NCI-H1436 treated with DMSO at 0.1 percent for 48 hours (cell line): ENCODE results near the gene ATXN7L1.
"Not testable (repeated sequence)": the region's sequence is repeated elsewhere in the genome, so short reads cannot be mapped to it uniquely, and the experiment has no call there.

Experiments used
- DNase-seq: peaks from one replicate; lab custom pipeline; 2025; lab: John Stamatoyannopoulos, UW

ATXN7L1 gene

DNA sequence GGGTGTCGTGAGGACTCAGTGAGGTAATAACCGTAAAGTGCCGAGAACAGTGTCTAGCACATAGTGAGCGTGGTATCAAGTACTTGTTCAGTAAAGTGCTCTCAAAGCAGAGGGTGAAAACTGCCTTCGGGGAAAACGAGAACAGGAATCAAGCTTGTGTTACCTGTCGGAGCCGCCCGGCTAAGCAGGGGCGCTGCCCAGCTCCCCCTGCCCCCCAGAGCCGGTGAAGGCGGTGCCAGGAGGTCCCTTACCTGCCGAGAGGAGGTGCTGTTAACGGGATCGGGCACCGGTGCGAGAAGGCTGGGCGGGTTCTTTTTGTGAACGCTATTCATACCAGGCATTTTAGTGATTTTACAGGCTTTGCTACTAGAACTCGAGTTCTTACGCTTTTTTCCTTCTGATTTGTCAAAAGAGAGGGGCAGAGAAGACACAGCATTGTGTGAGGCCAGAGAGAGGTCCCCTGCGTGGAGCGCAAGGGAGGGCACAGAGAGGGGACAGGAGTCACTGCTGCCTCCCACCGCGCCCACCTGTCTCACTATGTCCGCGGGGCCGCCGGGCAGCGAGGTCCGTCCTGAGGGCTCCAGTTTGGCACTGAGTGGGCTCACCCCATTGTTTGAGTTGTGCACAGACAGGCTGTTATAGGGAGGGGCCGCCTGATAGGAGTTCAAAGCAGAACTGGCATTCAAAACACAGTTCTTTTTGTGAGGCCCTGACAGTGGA lies 262.6 kb downstream of the ATXN7L1 start:
- no peak for DNase-seq

DNA sequence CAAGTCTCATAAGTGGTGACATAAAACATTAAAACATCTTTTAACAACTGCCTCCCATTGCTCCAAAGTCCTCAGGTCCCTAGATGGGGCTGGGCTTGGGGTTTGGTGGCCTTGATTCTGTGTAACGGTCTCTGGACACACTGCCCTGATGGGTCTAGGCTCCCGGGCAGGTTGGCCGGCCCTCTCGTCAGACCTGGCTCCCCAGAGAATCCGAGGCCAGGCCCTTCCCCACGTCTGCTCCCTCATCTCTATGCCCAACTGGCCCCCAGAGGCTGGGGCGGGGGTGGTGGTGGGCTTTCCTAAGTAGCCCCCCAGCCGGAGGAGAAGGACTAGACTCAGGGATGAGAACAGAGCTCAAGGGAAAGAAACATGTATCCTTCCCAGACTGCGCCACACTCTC lies 263.6 kb downstream of the ATXN7L1 start:
- DNase-seq, result no peak

DNA sequence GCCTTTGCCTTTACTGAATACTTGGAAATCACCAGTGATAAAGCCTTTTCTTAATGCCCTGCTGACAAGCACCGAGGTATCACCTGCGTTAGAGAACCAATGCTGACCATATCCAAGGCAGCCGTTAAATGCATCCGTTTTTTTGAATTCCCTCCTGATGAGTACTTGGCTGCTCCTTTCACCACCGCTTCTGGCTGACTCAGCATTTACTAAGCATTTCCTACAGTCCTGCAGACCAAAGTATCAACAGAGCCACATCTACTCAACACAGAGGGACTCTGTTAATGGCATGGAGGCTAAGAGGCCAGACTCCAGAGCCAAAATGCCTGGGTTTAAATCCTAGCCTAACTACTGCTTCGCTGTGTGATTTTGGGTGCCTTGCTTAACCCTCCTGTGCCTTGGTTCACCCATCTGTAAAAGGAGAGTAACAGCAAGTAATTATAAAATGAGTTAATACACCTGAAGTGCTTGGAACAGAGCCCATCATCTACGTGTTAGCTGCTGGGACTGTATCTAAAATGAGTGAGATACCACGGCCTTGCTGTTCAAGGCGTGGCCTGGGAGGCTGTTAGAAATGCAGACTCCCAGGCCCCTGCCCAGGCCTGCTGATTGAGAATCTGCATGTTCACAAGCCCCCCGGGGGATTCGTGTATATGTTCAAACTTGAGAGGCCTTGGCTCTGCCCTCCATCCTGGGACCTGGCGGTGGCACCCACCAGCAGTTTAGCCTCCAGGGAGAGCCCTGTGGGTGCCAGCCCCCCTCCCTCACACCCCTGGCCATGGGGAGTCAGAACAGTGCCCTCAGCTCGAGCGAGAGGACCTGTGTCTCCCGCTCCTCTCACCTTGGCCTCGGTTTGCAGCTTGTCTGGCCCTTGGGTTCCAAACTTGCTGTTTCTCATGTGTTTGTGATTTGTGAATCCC lies 264.3 kb downstream of the ATXN7L1 start:
- DNase-seq, result no peak

DNA sequence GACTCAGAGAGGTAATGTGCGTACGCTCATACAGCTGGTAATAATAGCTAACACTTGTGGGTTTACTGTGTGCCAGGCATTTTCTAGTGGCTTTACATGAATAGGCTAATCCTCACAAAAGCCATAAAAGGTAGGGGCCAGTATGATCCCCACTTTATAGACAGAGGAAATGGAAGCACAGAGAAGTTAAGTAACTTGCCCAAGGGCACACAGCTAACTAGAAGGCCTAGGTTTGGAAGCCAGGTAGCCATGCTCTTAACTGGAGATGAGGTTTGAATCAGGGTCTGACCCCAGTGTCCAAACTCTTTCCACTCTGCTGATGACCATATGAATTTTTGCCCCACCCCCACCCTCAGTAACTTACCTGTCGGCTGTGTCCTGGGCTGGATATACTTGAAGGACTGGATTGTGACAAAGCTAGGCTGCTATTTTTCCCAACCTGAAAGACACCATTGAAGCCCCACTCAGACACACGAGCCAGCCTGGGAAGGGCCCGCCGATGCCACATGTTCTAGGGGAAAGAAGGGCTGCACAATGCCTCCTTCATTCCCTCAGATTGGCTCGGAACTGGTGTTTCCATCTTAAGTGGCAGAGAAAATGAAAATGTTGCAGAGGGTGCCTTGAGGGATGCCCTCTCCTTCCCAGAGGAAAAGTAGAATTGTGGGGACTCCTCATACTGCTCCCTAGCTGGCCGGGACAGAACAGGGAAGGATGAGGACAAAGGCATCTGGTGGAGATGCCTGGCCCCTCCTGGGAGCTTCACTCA lies 266.1 kb downstream of the ATXN7L1 start:
- no peak for DNase-seq

DNA sequence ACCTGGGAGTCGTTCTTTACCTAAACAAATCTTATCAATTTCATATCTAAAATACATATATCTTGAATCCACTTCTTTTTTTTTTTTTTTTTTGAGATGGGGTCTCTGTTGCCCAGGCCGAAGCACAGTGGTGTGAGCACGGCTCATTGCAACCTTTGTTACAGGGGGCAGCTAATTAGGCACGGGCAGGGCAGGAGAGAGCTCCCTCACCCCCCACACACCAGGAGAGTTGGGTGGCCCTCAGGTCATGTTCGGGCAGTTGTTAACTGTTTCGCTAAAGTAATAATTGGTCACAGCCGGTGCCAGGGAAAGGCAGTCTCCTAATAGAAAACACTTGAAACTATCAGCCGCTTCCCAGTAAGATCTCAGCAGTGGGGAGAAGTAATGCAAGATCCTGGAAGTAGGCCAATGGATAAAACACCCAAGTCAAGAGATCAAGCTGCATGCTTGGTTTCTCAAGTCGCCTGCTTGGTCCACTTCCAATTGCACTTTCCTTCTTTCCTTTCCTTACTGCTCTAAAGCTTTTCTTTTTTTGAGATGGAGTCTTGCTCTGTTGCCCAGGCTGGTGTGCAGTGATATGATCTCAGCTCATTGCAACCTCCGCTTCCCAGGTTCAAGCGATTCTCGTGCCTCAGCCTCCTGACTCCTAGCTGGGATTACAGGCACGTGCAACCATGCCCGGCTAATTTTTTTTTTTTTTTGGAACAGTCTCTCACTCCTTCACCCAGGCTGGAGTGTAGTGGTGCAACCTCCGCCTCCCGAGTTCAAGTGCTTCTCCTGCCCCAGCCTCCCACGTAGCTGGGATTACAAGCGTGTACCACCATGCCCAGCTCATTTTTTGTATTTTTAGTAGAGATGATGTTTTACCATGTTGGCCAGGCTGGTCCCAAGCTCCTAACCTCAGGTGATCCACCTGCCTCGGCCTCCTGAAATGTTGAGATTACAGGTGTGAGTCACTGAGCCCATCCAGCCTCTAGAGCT lies 273.8 kb downstream of the ATXN7L1 start:
- no peak for DNase-seq

DNA sequence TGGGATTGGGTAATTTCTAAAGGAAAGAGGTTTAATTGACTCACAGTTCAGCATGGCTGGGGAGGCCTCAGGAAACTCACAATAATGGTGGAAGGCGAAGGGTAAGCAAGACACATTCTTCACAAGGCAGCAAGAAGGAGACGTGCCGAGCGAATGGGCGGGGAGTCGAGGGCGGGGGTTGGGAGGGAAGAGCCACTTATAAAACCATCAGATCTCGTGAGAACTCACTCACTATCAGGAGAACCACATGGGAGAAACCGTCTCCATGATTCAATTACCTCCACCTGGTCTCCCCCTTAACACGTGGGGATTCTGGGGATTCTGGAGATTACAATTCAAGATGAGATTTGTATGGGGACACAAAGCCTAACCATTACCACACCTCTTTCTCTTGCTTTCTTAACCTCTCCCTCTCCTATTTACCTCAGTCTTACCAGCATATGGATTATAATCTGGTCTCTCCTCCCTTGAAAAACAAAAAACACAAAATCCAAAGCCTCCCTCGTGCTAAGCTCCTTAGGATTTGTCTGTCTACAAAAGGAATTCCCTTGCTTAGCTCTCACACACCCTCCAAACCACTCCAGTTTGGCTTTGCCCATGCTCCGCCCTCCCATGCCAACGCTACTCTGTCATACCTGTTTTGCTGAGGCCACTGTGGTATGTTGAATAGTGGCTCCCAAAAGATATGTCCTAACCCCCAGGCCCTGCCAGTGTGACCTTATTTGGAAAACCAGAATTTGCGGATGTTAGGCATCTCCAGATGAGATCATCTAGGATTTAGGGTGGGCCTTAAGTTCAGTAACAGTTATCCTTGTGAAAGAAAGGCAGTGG lies 275.5 kb downstream of the ATXN7L1 start:
- no peak for DNase-seq

DNA sequence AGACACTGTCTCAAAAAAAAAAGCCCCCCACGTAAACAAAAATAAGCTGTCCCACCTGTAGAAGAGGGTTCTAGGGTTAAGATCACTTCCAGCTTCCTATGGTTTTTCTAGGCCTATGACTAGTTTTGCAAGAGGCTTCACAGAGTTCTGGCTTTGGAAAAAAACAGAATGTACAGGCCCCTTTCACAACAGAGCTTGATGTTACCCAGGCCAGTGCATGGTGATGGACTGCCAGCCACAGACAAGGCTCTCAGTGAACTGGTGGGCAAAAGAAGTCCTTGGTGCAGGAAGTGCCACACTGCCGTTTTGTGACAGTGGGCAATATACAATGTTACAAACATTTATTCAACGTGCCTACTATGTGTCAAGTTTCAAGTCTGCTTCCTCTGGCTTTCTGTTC lies 276.8 kb downstream of the ATXN7L1 start:
- DNase-seq, result no peak

DNA sequence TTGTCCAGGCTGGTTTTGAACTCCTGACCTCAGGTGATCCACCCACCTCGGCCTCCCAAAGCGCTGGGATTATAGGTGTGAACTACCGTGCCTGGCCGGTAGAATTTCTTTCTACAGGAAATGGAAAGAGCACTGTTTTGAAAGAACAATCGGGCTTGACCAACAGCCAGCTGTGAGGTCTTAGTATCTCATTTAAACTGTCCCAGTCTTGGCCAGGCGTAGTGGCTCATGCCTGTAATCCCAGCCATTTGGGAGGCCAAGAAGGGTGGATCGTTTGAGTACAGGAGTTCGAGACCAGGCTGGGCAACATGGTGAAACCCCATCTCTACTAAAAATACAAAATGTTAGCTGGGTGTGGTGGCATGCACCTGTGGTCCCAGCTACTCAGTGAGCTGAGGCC lies 277.3 kb downstream of the ATXN7L1 start:
- DNase-seq, result not testable (repeated sequence)

DNA sequence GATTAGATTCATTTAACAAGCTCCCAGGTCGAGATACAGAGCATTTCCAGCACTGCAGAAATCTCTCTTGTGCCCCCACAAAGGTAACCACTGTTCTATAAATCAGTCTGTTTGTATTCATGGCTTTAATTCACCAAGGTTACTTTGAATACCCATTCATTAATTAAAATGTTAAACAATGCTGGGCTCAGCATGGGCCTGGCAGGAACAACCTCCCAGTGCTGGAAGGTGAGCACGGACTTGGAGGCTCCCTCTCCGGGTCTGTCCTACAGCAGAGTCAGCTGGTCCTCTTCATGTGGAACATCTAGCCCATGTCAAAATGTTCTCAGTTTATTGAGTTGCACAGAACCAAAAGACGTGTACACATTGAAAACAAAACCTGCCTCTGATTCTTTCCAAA lies 279.5 kb downstream of the ATXN7L1 start:
- no peak for DNase-seq

DNA sequence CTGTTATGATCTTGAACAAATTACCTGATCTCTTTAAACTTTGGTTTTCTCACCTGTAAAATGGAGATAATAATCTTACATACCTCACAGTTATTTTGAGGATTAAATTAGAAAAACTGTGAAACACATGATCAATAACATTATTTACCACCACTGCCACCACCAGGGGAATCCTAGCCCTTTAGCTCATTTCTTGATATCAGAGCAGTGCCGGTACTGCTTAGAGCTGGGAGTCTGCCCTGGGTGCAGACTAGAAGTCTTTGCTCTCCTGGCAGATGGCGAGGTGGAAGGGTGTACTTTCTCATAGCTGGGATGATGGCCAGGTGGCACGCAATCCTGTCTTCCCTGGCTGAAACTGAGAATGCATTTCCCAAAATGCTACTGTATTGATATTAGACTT lies 282.4 kb downstream of the ATXN7L1 start:
- no peak for DNase-seq

DNA sequence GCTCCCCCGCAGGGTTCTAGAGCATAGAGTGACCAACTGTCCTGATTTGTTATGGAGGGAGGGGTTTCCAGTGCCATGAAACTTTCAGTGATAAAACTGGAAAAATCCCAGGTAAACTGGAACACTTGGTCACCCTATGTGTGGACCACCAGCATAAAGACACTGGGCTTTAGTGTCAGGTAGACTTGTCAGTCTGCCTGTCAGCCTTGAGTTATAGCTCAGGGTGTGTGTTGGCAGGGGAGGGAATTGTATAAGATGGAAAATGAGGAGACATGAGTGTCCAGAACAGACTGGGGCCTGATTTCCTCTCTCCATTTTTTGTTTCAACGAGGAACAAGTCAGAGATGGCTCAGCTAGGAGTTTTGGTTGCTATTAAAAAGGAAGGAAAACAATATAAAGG lies 284.9 kb downstream of the ATXN7L1 start:
- DNase-seq, result no peak

DNA sequence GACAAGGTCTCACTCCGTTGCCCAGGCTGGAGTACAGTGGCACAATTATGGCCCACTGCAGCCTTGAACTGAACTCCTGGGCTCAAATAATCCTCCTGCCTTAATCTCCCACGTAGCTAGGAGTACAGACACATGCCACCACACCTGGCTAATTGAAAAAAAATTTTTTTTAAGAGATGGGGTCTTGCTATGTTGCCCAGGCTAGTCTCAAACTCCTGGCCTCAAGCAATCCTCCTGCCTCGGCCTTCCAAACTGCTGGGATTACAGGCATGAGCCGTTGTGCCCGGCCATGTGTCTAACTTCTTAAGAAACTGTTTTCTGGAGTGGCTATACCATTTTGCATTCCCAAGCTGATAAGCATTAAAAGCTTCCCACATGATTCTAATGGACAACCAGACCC lies 285.6 kb downstream of the ATXN7L1 start:
- no peak for DNase-seq

DNA sequence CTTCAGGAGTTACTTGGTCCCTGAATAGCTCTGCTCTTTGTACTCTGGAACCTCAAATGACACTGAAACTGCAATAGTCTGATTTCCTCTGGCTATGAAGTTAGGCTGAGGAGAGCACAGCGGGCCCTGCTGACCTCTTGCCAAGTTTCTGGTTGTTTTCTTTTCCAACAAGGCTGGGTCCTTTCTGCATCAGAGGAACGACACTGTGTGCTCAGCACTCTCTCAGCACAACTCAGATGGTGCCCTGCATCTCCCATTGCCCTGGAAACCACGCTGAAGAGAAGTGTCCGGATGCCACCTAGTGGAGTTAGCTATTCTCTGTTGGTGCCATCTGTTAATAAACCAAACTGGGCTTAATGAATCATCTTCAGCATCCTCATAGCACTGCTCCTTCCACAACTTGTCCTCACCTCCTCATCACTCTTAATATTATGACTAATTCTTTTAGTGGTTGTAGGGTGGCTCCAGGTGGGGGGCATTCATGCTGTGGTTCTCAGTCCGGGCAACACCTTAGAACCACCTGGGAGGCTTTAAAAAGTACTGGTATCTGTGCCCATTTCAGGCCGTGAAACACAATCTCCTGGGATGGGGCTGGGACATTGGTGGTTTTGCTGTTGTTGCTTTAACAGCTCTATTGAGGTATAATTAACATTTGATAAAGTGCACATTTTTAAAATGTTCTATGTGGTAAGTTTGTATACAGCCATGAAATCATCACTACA lies 286.9 kb downstream of the ATXN7L1 start:
- peak; percentile 25 for DNase-seq

DNA sequence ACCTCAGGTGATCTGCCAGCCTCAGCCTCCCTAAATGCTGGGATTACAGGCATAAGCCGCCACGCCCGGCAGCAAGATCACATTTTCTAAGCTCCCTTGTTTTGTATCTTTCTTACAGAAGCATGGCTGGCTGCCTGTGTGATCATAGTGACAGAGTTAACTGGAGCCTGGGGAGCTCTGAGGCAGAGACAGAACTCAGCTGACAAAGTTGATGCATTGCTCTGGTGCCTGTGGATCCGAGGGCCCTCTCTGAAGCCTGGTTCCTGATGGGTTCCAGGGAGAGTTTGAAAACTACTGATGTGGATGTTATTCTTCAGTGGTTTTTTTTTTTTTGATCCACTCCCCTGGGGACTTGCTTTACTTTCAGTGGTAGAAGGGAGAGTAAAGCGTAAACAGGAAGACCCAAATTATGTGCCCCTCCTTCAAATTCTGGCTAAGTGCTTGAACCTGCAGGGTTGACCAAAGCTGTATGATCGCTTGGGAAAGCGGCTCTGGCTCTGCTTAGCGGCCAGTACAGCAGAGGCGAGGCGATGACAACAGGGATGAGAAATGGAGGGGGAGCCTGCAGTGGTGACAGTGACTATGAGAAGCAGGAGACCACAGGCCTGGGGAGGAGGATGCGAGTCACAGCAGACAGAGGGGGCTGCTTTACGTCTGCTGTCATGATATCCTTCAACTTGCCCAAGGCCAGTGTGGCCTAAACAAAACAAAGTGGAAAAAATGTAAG lies 288.3 kb downstream of the ATXN7L1 start:
- DNase-seq, result no peak

DNA sequence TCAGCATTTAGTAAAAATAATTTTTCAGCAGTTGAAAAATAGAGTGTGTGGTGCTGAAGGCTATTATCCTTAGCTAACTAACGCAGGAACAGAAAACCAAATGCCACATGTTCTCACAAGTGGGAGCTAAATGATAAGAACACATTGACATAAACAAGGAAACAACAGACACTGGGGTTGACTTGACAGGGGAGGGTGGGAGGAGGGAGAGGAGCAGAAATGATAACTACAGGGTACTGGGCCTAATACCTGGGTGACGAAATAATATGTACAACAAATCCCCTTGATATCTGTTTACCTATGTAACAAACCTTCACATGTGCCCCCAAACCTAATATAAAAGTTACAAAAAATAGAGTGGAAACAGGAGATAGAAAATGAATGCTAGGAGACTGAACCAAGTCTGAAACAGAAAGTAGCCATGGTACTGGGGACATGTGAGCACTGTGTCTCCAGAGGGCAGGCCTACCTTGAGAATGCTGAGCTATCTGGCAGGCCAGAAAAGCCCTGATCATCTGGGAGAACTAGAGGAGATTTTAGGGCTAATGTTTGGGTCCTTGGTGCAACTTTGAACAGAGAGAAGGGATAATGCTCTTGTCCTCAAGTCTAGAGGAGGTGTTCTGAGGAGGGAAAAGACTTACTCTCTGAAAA lies 290.4 kb downstream of the ATXN7L1 start:
- no peak for DNase-seq

DNA sequence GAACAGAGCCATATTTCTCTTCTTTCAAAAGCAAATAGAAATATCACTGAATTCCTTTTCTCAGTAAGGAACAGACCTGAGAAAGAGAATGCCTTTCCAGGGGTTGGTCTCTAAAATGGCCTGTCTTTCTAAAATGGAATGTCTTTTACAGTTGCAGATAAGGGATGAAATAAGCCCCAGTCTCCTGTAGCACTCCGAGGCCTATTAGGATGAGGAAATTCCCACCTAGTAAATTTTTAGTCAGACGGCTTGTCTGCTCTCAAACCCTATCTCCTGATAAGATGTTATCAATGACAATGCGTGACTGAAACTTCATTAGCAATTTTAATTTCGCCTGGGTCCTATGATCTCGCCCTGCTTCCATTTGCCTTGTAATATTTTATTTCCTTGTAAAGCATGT lies 292.2 kb downstream of the ATXN7L1 start:
- no peak for DNase-seq

DNA sequence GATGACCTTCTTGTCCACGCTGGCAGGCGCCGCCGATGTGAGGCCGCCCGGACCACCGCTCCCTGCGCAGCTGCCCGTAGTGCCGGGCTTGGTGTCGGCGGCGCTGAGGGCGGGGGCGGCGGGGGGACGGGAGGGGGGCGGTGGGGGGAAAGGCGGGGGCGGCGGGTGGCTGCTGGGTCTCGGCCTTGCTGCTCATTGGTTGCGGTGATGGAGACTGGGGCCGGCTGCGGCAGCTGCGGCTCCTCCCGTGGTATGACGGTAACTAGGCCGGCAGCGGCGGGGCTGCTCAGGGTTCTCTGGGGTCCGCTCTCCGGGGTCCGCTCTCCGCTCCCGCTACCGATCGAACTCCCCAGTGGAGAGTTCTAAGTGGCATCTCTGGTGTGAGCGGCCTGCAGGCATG lies 293.3 kb downstream of the ATXN7L1 start:
- no peak for DNase-seq

DNA sequence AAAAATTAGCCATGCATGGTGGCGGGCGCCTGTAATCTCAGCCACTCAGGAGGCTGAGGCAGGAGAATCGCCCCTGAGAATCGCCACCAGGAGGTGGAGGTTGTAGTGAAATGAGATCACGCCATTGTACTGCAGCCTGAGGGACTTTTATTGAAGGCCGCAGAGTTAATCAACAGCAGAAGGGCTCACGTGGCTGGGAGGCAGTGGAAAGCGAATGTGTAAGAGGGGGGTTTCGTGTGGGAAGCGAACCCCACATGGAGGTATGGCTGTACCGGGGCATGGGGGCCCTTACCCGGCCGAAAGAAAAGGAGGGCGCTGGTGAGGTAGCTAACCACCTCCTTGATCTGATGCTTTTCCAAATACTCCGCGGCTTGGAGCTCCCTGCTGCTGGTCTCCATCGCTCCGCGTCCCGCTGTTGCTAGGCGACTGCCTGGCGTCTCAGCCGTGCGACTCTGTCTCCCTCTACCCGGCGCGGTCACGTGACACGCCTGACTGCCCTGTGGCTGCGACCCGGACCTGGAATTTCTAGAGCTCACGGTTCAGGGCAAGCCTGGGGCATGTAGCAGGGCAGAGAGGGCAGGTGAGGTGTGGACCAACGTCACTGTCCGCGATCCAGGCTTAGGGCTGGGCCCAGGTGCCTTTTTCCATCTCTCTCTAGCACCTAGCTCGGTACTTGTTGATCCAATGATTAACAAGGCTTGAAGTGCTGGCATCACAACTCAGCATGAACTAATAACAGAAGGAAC lies 295.2 kb downstream of the ATXN7L1 start, which contains the start of gene EFCAB10:
TSS of gene EFCAB10 (minus strand) at position 428 of the 746 bp plus-strand sequence. CDS start at position 398, 30 bp downstream.
- DNase-seq, result no peak
